PC-3 (cell line): Measurements from ENCODE around the gene OR3A1.
"Not testable (repeated sequence)": the region's sequence is repeated elsewhere in the genome, so short reads cannot be mapped to it uniquely, and the experiment has no call there.

ENCODE experiments used
- EZH2 ChIP-seq: fragments of 300-600 bp; sonication (generic); IDR thresholded peaks from one replicate; pipeline ENCODE4 v1.6.1; 2017; ENCODE audit warnings: antibody characterized with exemption, mild to moderate bottlenecking, low read length; ENCODE audit not compliant: unreplicated experiment
- EZH2phosphoT487 ChIP-seq: fragments of 300-600 bp; sonication (generic); IDR thresholded peaks from 2 replicates; pipeline ENCODE4 v1.6.1; 2018; ENCODE audit warnings: mild to moderate bottlenecking, antibody characterized with exemption, low read length, borderline replicate concordance
- TF ChIP-seq, protein P1 (sequence below): fragments of 300-600 bp; sonication (generic); conservative IDR thresholded peaks from 2 replicates; pipeline ENCODE4 v1.5.1; 2017; ENCODE audit warnings: antibody characterized with exemption, low read depth, mild to moderate bottlenecking, low read length

DNA sequence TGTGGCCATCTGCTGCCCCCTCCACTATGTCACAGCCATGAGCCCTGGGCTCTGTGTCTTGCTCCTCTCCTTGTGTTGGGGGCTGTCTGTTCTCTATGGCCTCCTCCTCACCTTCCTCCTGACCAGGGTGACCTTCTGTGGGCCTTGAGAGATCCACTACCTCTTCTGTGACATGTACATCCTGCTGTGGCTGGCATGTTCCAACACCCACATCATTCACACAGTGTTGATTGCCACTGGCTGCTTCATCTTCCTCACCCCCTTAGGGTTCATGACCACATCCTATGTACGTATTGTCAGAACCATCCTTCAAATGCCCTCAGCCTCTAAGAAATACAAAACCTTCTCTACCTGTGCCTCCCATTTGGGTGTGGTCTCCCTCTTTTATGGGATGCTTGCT lies 57.1 kb downstream of the OR3A1 start:
- TF ChIP-seq, protein P1, sequence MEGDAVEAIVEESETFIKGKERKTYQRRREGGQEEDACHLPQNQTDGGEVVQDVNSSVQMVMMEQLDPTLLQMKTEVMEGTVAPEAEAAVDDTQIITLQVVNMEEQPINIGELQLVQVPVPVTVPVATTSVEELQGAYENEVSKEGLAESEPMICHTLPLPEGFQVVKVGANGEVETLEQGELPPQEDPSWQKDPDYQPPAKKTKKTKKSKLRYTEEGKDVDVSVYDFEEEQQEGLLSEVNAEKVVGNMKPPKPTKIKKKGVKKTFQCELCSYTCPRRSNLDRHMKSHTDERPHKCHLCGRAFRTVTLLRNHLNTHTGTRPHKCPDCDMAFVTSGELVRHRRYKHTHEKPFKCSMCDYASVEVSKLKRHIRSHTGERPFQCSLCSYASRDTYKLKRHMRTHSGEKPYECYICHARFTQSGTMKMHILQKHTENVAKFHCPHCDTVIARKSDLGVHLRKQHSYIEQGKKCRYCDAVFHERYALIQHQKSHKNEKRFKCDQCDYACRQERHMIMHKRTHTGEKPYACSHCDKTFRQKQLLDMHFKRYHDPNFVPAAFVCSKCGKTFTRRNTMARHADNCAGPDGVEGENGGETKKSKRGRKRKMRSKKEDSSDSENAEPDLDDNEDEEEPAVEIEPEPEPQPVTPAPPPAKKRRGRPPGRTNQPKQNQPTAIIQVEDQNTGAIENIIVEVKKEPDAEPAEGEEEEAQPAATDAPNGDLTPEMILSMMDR = not testable (repeated sequence)
- TF ChIP-seq EZH2phosphoT487, EZH2: not testable (repeated sequence)
